NCI-H82 treated with DMSO at 0.1 percent for 48 hours (cell line): Measurements from ENCODE around the gene ALG12.
"Not testable (repeated sequence)": the region's sequence is repeated elsewhere in the genome, so short reads cannot be mapped to it uniquely, and the experiment has no call there.

Source experiments
- DNase-seq: peaks from one replicate; lab custom pipeline; 2025; ENCODE audit not compliant: unreplicated experiment; lab: John Stamatoyannopoulos, UW

ALG12 gene

GRCh38 chr22:49869086-49869830, 49.0 kb downstream of the ALG12 start:
- no peak for DNase-seq

- no peak for DNase-seq
Observed at GRCh38 chr22:49867303-49868265, 50.7 kb downstream of the ALG12 start.

- no peak for DNase-seq
Observed at GRCh38 chr22:49866646-49867045, 51.6 kb downstream of the ALG12 start.

- DNase-seq, result no peak
Observed at GRCh38 chr22:49866134-49866533, 52.1 kb downstream of the ALG12 start.

GRCh38 chr22:49865156-49865555, 53.1 kb downstream of the ALG12 start:
- DNase-seq, result no peak

- no peak for DNase-seq
Observed at GRCh38 chr22:49863931-49864330, 54.3 kb downstream of the ALG12 start.

GRCh38 chr22:49862496-49862776, 55.8 kb downstream of the ALG12 start:
- DNase-seq, result no peak

GRCh38 chr22:49861642-49862495, 56.4 kb downstream of the ALG12 start:
- DNase-seq, result no peak

GRCh38 chr22:49858827-49859226, 59.4 kb downstream of the ALG12 start:
- DNase-seq, result no peak

- DNase-seq, result no peak
Observed at GRCh38 chr22:49856766-49857618, 61.2 kb downstream of the ALG12 start.

- no peak for DNase-seq
Observed at GRCh38 chr22:49856343-49856742, 61.9 kb downstream of the ALG12 start.

GRCh38 chr22:49855251-49855911, 62.9 kb downstream of the ALG12 start:
- DNase-seq, result no peak

- no peak for DNase-seq
Observed at GRCh38 chr22:49853981-49854831, 64.0 kb downstream of the ALG12 start.

GRCh38 chr22:49852898-49853894, 65.0 kb downstream of the ALG12 start, which contains the start of gene ZBED4:
Gene ZBED4 (plus strand): TSS chr22:49853844. CDS start chr22:49883663, 29,819 bp downstream.
- DNase-seq, result peak; percentile 76

- DNase-seq, result not testable (repeated sequence)
Observed at GRCh38 chr22:49852568-49852897, 65.7 kb downstream of the ALG12 start.

GRCh38 chr22:49850959-49851802, 67.1 kb downstream of the ALG12 start:
- DNase-seq, result no peak
